Omental fat pad (tissue), 4 donors: ENCODE measurements around the gene SCYGR2. TPM values are rescaled to one million over a fixed set of nuclear protein-coding genes. Genes with fewer than 3 reads are reported as not detected.
"Not testable (repeated sequence)": the region's sequence is repeated elsewhere in the genome, so short reads cannot be mapped to it uniquely, and the experiment has no call there.

Source experiments
- ATAC-seq: fragments of 150-250 bp; one replicate; pipeline ENCODE4 v1.9.1; 2016; ENCODE audit warnings: mild to moderate bottlenecking, moderate library complexity; ENCODE audit not compliant: low FRiP score
- DNase-seq: peaks from one replicate; pipeline ENCODE4 v3.0.0-alpha.2; 2019; ENCODE audit warnings: low spot score
- total RNA-seq, 4 donors: library from RNA; depleted of rRNA; stranded (reverse); fragments of >200 nt; gene quantifications; one replicate each; pipeline ENCODE4 v1.1.0, GENCODE V29; 2016
- TF ChIP-seq, protein P1 (sequence below), 3 donors: fragments of 450-650 bp; IDR thresholded peaks; one replicate each; pipeline ENCODE4 v1.5.1; 2016 to 2017; ENCODE audit warnings: antibody characterized with exemption in 3 of 3, mild to moderate bottlenecking in 3 of 3, moderate library complexity in 2 of 3

The SCYGR2 gene, protein sequence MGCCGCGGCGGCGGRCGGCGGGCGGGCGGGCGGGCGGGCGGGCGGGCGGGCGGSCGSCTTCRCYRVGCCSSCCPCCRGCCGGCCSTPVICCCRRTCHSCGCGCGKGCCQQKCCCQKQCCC
- total RNA-seq = not detected

GRCh38 chr2:227598835-227599503 is at the start of gene SCYGR2:
Gene SCYGR2, plus strand, starts transcription at chr2:227598893. Its CDS starts 0 bp downstream, at chr2:227598893.
- ATAC-seq, DNase-seq: not testable (repeated sequence)

- ATAC-seq (no peak), DNase-seq (no peak)
- TF ChIP-seq, protein P1, sequence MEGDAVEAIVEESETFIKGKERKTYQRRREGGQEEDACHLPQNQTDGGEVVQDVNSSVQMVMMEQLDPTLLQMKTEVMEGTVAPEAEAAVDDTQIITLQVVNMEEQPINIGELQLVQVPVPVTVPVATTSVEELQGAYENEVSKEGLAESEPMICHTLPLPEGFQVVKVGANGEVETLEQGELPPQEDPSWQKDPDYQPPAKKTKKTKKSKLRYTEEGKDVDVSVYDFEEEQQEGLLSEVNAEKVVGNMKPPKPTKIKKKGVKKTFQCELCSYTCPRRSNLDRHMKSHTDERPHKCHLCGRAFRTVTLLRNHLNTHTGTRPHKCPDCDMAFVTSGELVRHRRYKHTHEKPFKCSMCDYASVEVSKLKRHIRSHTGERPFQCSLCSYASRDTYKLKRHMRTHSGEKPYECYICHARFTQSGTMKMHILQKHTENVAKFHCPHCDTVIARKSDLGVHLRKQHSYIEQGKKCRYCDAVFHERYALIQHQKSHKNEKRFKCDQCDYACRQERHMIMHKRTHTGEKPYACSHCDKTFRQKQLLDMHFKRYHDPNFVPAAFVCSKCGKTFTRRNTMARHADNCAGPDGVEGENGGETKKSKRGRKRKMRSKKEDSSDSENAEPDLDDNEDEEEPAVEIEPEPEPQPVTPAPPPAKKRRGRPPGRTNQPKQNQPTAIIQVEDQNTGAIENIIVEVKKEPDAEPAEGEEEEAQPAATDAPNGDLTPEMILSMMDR (IDR thresholded peaks at IDR 0.05) = no peak
These were observed 46.9 kb upstream of the SCYGR2 start for GRCh38 chr2:227551836-227552235.

DNA sequence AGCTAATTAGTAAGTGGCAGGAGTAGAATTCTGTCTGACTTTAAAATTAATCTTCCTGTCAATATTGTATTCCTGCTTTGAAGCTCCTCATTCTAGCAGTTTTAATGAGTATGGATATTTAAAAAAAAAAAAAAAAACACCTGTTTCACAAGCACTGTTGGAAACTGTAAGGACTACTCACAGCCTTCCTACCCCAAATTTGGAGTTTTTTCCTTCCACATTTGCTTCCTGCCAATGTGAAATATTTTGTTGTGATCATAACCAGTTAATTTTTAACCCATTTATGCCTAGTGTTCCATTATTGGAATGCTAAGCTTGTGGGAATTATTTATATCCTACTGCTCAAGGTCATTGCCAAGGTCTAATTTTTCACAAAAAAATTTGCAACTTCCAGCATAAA is 36.1 kb upstream of the SCYGR2 start:
- ATAC-seq (no peak), DNase-seq (no peak)
- TF ChIP-seq, protein P1 (IDR thresholded peaks at IDR 0.05) = no peak

DNA sequence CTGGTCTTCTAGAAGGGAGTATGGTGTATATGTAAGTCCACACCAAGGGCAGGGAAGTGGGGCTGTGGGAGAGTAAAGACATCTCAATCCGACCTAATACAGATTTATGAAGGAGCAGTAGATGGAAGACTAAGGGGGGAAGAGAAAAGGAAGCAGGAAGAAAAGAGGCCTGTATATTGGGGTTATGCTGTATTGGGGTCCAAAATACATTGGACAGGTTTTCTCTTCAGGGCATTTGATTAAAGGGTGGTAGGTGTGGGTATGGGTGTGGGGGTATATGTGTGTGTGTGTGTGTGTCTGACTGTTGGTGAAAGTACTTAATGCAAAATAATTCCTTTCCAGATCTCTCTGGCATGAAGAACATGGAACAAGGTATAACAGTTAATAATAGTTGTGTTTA is 33.6 kb upstream of the SCYGR2 start:
- DNase-seq (no peak), ATAC-seq (peak; percentile 29)
- TF ChIP-seq, protein P1 (IDR thresholded peaks at IDR 0.05) = no peak

- DNase-seq = no peak
- no peak for ATAC-seq
- TF ChIP-seq, protein P1 (IDR thresholded peaks at IDR 0.05) = no peak
These were observed 32.7 kb upstream of the SCYGR2 start for GRCh38 chr2:227566012-227566411.

DNA sequence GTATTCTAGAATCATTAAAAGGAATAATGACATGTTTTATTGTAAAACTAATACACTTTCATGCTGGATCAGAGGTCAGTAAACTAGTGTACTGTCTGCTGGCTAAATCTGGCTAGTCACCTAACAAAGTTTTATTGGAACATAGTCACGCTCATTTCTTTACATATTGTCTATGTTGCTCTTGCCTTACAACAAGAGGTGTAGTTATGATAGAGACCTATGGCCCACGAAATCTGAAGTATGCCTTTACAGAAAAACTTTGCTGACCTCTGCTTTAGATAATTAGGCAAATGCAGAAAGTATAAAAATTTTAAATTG is 29.9 kb upstream of the SCYGR2 start:
- no peak for ATAC-seq
- no peak for DNase-seq
- TF ChIP-seq, protein P1 (IDR thresholded peaks at IDR 0.05) = no peak

DNA sequence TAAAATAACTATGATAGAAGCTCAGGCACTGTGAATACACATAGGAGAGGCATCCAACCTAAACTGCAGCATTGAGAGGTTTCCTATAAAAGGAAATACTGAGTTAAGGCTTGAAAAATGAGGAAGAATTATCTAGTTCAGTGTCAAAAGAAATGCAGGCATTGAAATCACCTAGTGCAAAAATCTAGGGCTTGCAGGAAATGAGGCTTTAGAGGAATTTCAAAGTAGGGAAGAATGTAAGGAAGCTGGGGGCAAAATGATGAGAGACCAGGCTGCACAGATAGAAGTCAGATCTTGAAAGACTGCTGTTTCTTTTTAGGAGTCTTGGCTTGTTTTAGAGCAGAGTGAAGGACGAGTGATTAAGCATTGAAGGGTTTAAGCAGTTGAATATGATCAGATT is 28.1 kb upstream of the SCYGR2 start:
- ATAC-seq = no peak
- TF ChIP-seq, protein P1 (IDR thresholded peaks at IDR 0.05) = no peak
- no peak for DNase-seq
